ENCODE measurements around the gene ATP2C1.

ATP2C1 gene

DNA sequence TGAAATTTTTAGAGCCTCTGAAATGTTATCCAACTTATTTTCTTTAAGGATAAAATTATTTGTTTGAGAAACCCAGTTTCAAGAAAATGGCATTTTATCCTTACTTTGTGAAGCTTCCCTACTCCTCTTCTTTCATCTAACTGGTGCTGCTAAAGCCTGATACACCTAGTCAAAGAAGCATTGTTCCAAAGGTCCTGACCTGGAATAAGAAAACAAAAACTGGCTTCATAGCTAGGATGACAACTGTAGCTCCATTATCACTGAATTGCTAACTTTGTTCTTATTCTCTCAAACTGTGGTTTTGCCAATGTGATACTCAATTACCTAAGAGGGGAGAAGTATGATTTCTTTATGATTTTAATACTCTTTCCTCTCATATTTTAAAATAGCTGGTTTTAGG lies 27.6 kb upstream of the ATP2C1 start:
- Histone ChIP-seq H3K9ac (ENCODE audit: low read length) (no peak overlapping the region), H3K79me1 (ENCODE audit: low read length) (no peaks in the 10 kb centered on the region), H3K18ac (ENCODE audit: low read length) (no peak overlapping the region), H2BK5ac (ENCODE audit: low read depth, low read length, poor library complexity) (no peak overlapping the region), H3K4me1 (ENCODE audit: control insufficient read depth in 1 of 2, insufficient read depth in 2 of 2, low read length in 2 of 2) (no peaks in the 10 kb centered on the region), H3K4me3 (ENCODE audit: low read depth, low read length) (no peak overlapping the region), H3K79me2 (ENCODE audit: control insufficient read depth, insufficient read depth, low read length, poor library complexity) (no peaks in the 10 kb centered on the region), H3K27me3 (ENCODE audit: insufficient read depth, low read length) (no peaks in the 10 kb centered on the region), H3K14ac (ENCODE audit: low read length) (no peak overlapping the region), H3K9me3 (ENCODE audit: insufficient read depth, low read depth, low read length) (no peaks in the 10 kb centered on the region), H3K4me2 (ENCODE audit: low read length) (no peak overlapping the region), H2AFZ (ENCODE audit: insufficient read depth, low read length, poor library complexity) (no peak overlapping the region), H3K27ac (ENCODE audit: low read depth, low read length) (no peak overlapping the region), H3K36me3 (ENCODE audit: control insufficient read depth in 1 of 2, insufficient read depth in 2 of 2, low read length in 2 of 2) (no peaks in the 10 kb centered on the region), H4K8ac (ENCODE audit: low read depth, low read length) (no peak overlapping the region), H4K12ac (ENCODE audit: low read depth, low read length) (no peak overlapping the region), H2BK12ac (ENCODE audit: low read length) (no peak overlapping the region), H3K4ac (ENCODE audit: low read depth, low read length) (no peak overlapping the region), H2BK120ac (ENCODE audit: insufficient read depth, low read length, poor library complexity) (no peak overlapping the region), H3K23ac (ENCODE audit: low read length) (no peak overlapping the region), H2AK5ac (ENCODE audit: low read length) (no peak overlapping the region), H4K91ac (ENCODE audit: low read depth, low read length) (no peak overlapping the region)
- no peak for DNase-seq

DNA sequence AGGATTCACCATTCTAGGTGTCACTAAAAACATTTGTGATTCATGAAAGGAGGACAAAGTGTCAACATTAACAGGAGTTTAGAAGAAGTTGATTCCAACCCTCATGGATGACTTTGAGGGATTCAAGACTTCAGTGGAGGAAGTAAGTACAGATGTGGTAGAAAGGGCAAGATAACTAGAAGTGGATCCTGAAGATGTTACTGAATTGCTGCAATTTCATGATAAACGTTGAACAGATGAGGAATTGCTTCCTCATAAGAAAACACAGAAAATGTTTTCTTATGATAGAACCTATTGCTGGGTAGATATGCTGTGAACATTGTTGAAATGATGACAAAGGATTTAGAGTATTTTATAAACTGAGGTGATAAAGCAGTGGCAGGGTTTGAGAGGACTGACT lies 23.5 kb upstream of the ATP2C1 start:
- no peak overlapping the region for H2BK5ac ChIP-seq (ENCODE audit: low read depth, low read length, poor library complexity)

DNA sequence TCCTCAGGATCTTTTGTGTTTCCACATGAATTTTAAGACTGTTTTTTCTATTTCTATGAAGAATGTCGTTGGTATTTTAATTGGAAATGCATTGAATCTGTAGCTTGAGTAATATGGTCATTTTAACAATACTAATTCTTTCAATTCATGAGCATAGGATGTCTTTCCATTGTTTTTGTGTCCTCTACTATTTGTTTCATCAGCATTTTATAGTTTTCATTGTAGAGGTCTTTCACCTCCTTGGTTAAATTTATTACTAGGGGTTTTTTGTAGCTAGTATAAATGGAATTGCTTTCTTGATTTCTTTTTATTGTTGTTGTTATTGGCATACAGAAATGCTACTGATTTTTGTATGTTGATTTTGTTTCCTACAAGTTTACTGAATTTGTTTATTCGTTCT lies 17.3 kb upstream of the ATP2C1 start:
- H3K4me3 ChIP-seq (ENCODE audit: low read depth, low read length), result no peak overlapping the region
- no peaks in the 10 kb centered on the region for H3K9me3 ChIP-seq (ENCODE audit: insufficient read depth, low read depth, low read length)
- no peak overlapping the region for H4K8ac ChIP-seq (ENCODE audit: low read depth, low read length)
- H2BK120ac ChIP-seq (ENCODE audit: insufficient read depth, low read length, poor library complexity), result no peak overlapping the region
- no peak overlapping the region for H3K18ac ChIP-seq (ENCODE audit: low read length)
- H2AFZ ChIP-seq (ENCODE audit: insufficient read depth, low read length, poor library complexity), result no peak overlapping the region
- H3K79me2 ChIP-seq (ENCODE audit: control insufficient read depth, insufficient read depth, low read length, poor library complexity), result no peaks in the 10 kb centered on the region
- WGBS (ENCODE audit: extremely low coverage, insufficient coverage, insufficient read length), result no CpG with 5 or more reads among the region's 2 CpGs
- no peak overlapping the region for H3K9ac ChIP-seq (ENCODE audit: low read length)
- H2BK5ac ChIP-seq (ENCODE audit: low read depth, low read length, poor library complexity), result no peak overlapping the region
- no peak overlapping the region for H3K27ac ChIP-seq (ENCODE audit: low read depth, low read length)
- H2AK5ac ChIP-seq (ENCODE audit: low read length), result no peak overlapping the region
- H2BK12ac ChIP-seq (ENCODE audit: low read length), result no peak overlapping the region
- H3K27me3 ChIP-seq (ENCODE audit: insufficient read depth, low read length), result no peaks in the 10 kb centered on the region
- H3K4me1 ChIP-seq (ENCODE audit: control insufficient read depth in 1 of 2, insufficient read depth in 2 of 2, low read length in 2 of 2), result no peaks in the 10 kb centered on the region
- DNase-seq, result no peak
- H4K91ac ChIP-seq (ENCODE audit: low read depth, low read length), result no peak overlapping the region
- no peak overlapping the region for H3K14ac ChIP-seq (ENCODE audit: low read length)
- H3K79me1 ChIP-seq (ENCODE audit: low read length), result no peaks in the 10 kb centered on the region
- H3K23ac ChIP-seq (ENCODE audit: low read length), result no peak overlapping the region
- H3K4me2 ChIP-seq (ENCODE audit: low read length), result no peak overlapping the region
- no peaks in the 10 kb centered on the region for H3K36me3 ChIP-seq (ENCODE audit: control insufficient read depth in 1 of 2, insufficient read depth in 2 of 2, low read length in 2 of 2)
- no peak overlapping the region for H4K12ac ChIP-seq (ENCODE audit: low read depth, low read length)
- no peak overlapping the region for H3K4ac ChIP-seq (ENCODE audit: low read depth, low read length)

More for the DNA sequence above, 23.5 kb upstream of the ATP2C1 start:
- H2AFZ ChIP-seq (ENCODE audit: insufficient read depth, low read length, poor library complexity), result no peak overlapping the region
- no peak overlapping the region for H4K91ac ChIP-seq (ENCODE audit: low read depth, low read length)
- no peak for DNase-seq
- no peaks in the 10 kb centered on the region for H3K27me3 ChIP-seq (ENCODE audit: insufficient read depth, low read length)
- no peaks in the 10 kb centered on the region for H3K4me1 ChIP-seq (ENCODE audit: control insufficient read depth in 1 of 2, insufficient read depth in 2 of 2, low read length in 2 of 2)
- H3K4me2 ChIP-seq (ENCODE audit: low read length), result no peak overlapping the region
- no peak overlapping the region for H3K9ac ChIP-seq (ENCODE audit: low read length)
- H2AK5ac ChIP-seq (ENCODE audit: low read length), result no peak overlapping the region
- H3K27ac ChIP-seq (ENCODE audit: low read depth, low read length), result no peak overlapping the region
- no peaks in the 10 kb centered on the region for H3K79me2 ChIP-seq (ENCODE audit: control insufficient read depth, insufficient read depth, low read length, poor library complexity)
- no peak overlapping the region for H3K4ac ChIP-seq (ENCODE audit: low read depth, low read length)
- H3K14ac ChIP-seq (ENCODE audit: low read length), result no peak overlapping the region
- H2BK120ac ChIP-seq (ENCODE audit: insufficient read depth, low read length, poor library complexity), result no peak overlapping the region
- no peaks in the 10 kb centered on the region for H3K79me1 ChIP-seq (ENCODE audit: low read length)
- H4K8ac ChIP-seq (ENCODE audit: low read depth, low read length), result no peak overlapping the region
- no CpG with 5 or more reads among the region's 1 CpG for WGBS (ENCODE audit: extremely low coverage, insufficient coverage, insufficient read length)
- H3K23ac ChIP-seq (ENCODE audit: low read length), result no peak overlapping the region
- no peaks in the 10 kb centered on the region for H3K36me3 ChIP-seq (ENCODE audit: control insufficient read depth in 1 of 2, insufficient read depth in 2 of 2, low read length in 2 of 2)
- no peaks in the 10 kb centered on the region for H3K9me3 ChIP-seq (ENCODE audit: insufficient read depth, low read depth, low read length)
- no peak overlapping the region for H4K12ac ChIP-seq (ENCODE audit: low read depth, low read length)
- H3K4me3 ChIP-seq (ENCODE audit: low read depth, low read length), result no peak overlapping the region
- no peak overlapping the region for H3K18ac ChIP-seq (ENCODE audit: low read length)
- H2BK12ac ChIP-seq (ENCODE audit: low read length), result no peak overlapping the region

DNA sequence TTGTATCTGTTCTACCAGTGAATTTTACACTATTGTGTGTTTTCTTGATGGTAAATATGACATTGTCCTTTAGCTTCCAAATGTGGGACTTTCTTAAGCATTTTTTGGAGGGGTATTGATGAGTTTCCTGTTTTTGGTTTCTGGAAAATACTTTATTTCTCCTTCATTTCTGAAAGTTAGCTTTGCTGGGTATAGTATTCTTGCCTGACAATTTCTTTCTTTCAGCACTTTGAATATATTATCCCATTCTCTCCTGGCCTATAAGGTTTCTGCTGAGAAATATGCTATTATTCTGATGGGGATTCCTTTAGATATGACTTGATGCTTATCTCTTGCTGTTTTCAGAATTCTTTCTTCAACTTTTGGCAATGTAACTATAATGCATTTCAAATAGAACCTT lies 15.4 kb upstream of the ATP2C1 start:
- Histone ChIP-seq H2AK5ac (ENCODE audit: low read length) (no peak overlapping the region), H3K27ac (ENCODE audit: low read depth, low read length) (no peak overlapping the region), H3K27me3 (ENCODE audit: insufficient read depth, low read length) (no peaks in the 10 kb centered on the region), H4K8ac (ENCODE audit: low read depth, low read length) (no peak overlapping the region), H3K23ac (ENCODE audit: low read length) (no peak overlapping the region), H2AFZ (ENCODE audit: insufficient read depth, low read length, poor library complexity) (no peak overlapping the region), H4K12ac (ENCODE audit: low read depth, low read length) (no peak overlapping the region), H3K4ac (ENCODE audit: low read depth, low read length) (no peak overlapping the region), H4K91ac (ENCODE audit: low read depth, low read length) (no peak overlapping the region), H3K4me3 (ENCODE audit: low read depth, low read length) (no peak overlapping the region), H3K79me2 (ENCODE audit: control insufficient read depth, insufficient read depth, low read length, poor library complexity) (no peaks in the 10 kb centered on the region), H3K4me2 (ENCODE audit: low read length) (no peak overlapping the region), H2BK12ac (ENCODE audit: low read length) (no peak overlapping the region), H3K14ac (ENCODE audit: low read length) (no peak overlapping the region), H3K4me1 (ENCODE audit: control insufficient read depth in 1 of 2, insufficient read depth in 2 of 2, low read length in 2 of 2) (no peaks in the 10 kb centered on the region), H3K9ac (ENCODE audit: low read length) (no peak overlapping the region), H3K36me3 (ENCODE audit: control insufficient read depth in 1 of 2, insufficient read depth in 2 of 2, low read length in 2 of 2) (no peaks in the 10 kb centered on the region), H2BK5ac (ENCODE audit: low read depth, low read length, poor library complexity) (no peak overlapping the region), H3K9me3 (ENCODE audit: insufficient read depth, low read depth, low read length) (peaks cover 1% of the 10 kb centered on the region), H3K79me1 (ENCODE audit: low read length) (no peaks in the 10 kb centered on the region), H3K18ac (ENCODE audit: low read length) (no peak overlapping the region), H2BK120ac (ENCODE audit: insufficient read depth, low read length, poor library complexity) (no peak overlapping the region)
- DNase-seq, result no peak

All from trophoblast cell (in vitro differentiated cells and primary cell).